ENCODE results near the gene STRA6. TPM values are rescaled to one million over a fixed set of nuclear protein-coding genes. Genes with fewer than 3 reads are reported as not detected.

Gene STRA6
- total RNA-seq, 1 experiment from 2014 or later = 0.84 TPM

GRCh38 chr15:74209560-74209958 lies 7.0 kb upstream of the STRA6 start:
- no peaks in the 10 kb centered on the region for H3K9me3 ChIP-seq (ENCODE audit: low read depth, low read length, poor library complexity, severe bottlenecking)
- no peak overlapping the region for H3K4me3 ChIP-seq (ENCODE audit: low read depth, low read length, poor library complexity, severe bottlenecking)
- no TSS peak for BruUV-seq (replicated peaks)
- H3K27ac ChIP-seq (ENCODE audit: low read depth, low read length, poor library complexity, severe bottlenecking) = no peak overlapping the region
- CTCF ChIA-PET = no interaction called here
- POLR2A ChIA-PET (ENCODE audit: low non-redundant PET) = no interaction called here
- TF ChIP-seq CTCF (conservative IDR thresholded peaks at IDR 0.05; ENCODE audit: low read depth, low read length) (no peak), EZH2 (IDR thresholded peaks at IDR 0.05; ENCODE audit: borderline replicate concordance, low read depth, low read length, poor library complexity, severe bottlenecking) (no peak)
- DNase-seq (ENCODE audit: low spot score) = no peak
- peaks cover 10% of the 10 kb centered on the region for H3K4me1 ChIP-seq (ENCODE audit: insufficient read depth, low read length, poor library complexity, severe bottlenecking)
- intact Hi-C loops (cut with micrococcal nuclease; ENCODE audit: unreplicated experiment) = no loop called here
- no peaks in the 10 kb centered on the region for H3K27me3 ChIP-seq (replicated peaks; ENCODE audit: insufficient read depth, low read depth, low read length, poor library complexity)
- no peaks in the 10 kb centered on the region for H3K36me3 ChIP-seq (ENCODE audit: insufficient read depth, low read length, poor library complexity, severe bottlenecking)

GRCh38 chr15:74208901-74209559 lies 6.4 kb upstream of the STRA6 start:
- intact Hi-C loops (cut with micrococcal nuclease; ENCODE audit: unreplicated experiment) = no loop called here
- no peaks in the 10 kb centered on the region for H3K36me3 ChIP-seq (ENCODE audit: insufficient read depth, low read length, poor library complexity, severe bottlenecking)
- no peaks in the 10 kb centered on the region for H3K9me3 ChIP-seq (ENCODE audit: low read depth, low read length, poor library complexity, severe bottlenecking)
- H3K4me3 ChIP-seq (ENCODE audit: low read depth, low read length, poor library complexity, severe bottlenecking) = no peak overlapping the region
- no peaks in the 10 kb centered on the region for H3K27me3 ChIP-seq (replicated peaks; ENCODE audit: insufficient read depth, low read depth, low read length, poor library complexity)
- no peak overlapping the region for H3K27ac ChIP-seq (ENCODE audit: low read depth, low read length, poor library complexity, severe bottlenecking)
- H3K4me1 ChIP-seq (ENCODE audit: insufficient read depth, low read length, poor library complexity, severe bottlenecking) = peaks cover 13% of the 10 kb centered on the region
- no TSS peak for BruUV-seq (replicated peaks)
- DNase-seq (ENCODE audit: low spot score) = no peak
- ChIA-PET CTCF (no interaction called here), POLR2A (ENCODE audit: low non-redundant PET) (no interaction called here)
- no peak for TF ChIP-seq EZH2 (IDR thresholded peaks at IDR 0.05; ENCODE audit: borderline replicate concordance, low read depth, low read length, poor library complexity, severe bottlenecking)

- POLR2A ChIA-PET (ENCODE audit: low non-redundant PET) = no interaction called here
Measured at GRCh38 chr15:74208496-74208895, 5.9 kb upstream of the STRA6 start.

More at GRCh38 chr15:74208496-74208895, 5.9 kb upstream of the STRA6 start:
- Histone ChIP-seq H3K27me3 (replicated peaks; ENCODE audit: insufficient read depth, low read depth, low read length, poor library complexity) (no peaks in the 10 kb centered on the region), H3K36me3 (ENCODE audit: insufficient read depth, low read length, poor library complexity, severe bottlenecking) (no peaks in the 10 kb centered on the region), H3K27ac (ENCODE audit: low read depth, low read length, poor library complexity, severe bottlenecking) (no peak overlapping the region), H3K4me1 (ENCODE audit: insufficient read depth, low read length, poor library complexity, severe bottlenecking) (peaks cover 18% of the 10 kb centered on the region), H3K9me3 (ENCODE audit: low read depth, low read length, poor library complexity, severe bottlenecking) (no peaks in the 10 kb centered on the region), H3K4me3 (ENCODE audit: low read depth, low read length, poor library complexity, severe bottlenecking) (no peak overlapping the region)
- CTCF ChIA-PET = no interaction called here
- DNase-seq (ENCODE audit: low spot score) = no peak
- intact Hi-C loops (cut with micrococcal nuclease; ENCODE audit: unreplicated experiment) = no loop called here
- TF ChIP-seq CTCF (conservative IDR thresholded peaks at IDR 0.05; ENCODE audit: low read depth, low read length) = no peak
- no peak for TF ChIP-seq EZH2 (IDR thresholded peaks at IDR 0.05; ENCODE audit: borderline replicate concordance, low read depth, low read length, poor library complexity, severe bottlenecking)
- BruUV-seq (replicated peaks) = no TSS peak
